Endothelial cell of umbilical vein (primary cell): ENCODE results near the gene HMG20A. TPM values are rescaled to one million over a fixed set of nuclear protein-coding genes. Genes with fewer than 3 reads are reported as not detected.

Experiments used
- BruUV-seq: library from RNA; stranded (reverse); fragments of 400-500 nt; replicated peaks from 2 replicates; lab custom pipeline; 2021; lab: Mats Ljungman, UMichigan
- CTCF ChIA-PET: fragments of 300-600, 350-600 bp; sonication (Branson Sonifier 250); formaldehyde crosslinking; loops from one replicate; lab custom pipeline; 2021; ENCODE audit warnings: antibody characterized with exemption, inconsistent platforms; lab: Charles Lee
- POLR2A ChIA-PET: fragments of 300-600, 350-600 bp; sonication (Branson Sonifier 250); formaldehyde crosslinking; loops from one replicate; lab custom pipeline; 2021; ENCODE audit warnings: antibody characterized with exemption, inconsistent platforms; lab: Charles Lee
- DNase-seq: peaks from one replicate; pipeline ENCODE4 v3.0.0-alpha.2; 2011; ENCODE audit warnings: low read depth, low spot score
- FAIRE-seq: peaks from 2 replicates; lab custom pipeline; 2011; peaks lifted over from hg19 to GRCh38; lab: Jason Lieb, UNC
- H2AFZ ChIP-seq: 2 replicates; pipeline ENCODE4 v1.6.0; 2012; ENCODE audit warnings: low read depth, low read length, control low read depth, inconsistent platforms
- H3K27ac ChIP-seq: 2 replicates; pipeline ENCODE4 v1.5.1; 2011; ENCODE audit warnings: low read depth, mild to moderate bottlenecking, control low read depth, low read length, moderate library complexity; ENCODE audit not compliant: insufficient read depth
- H3K27me3 ChIP-seq, 2 experiments: 2 replicates each; pipeline versions ENCODE4 v1.6.0 to v1.6.1; 2011; ENCODE audit warnings: low read length in 2 of 2, mixed read lengths in 1 of 2; ENCODE audit not compliant: control insufficient read depth in 2 of 2, insufficient read depth in 2 of 2
- H3K36me3 ChIP-seq, 2 experiments: 2 replicates in 1 of 2; 3 replicates in 1 of 2; pipeline ENCODE4 v1.5.1; 2011; ENCODE audit warnings: low read length in 2 of 2, mild to moderate bottlenecking in 1 of 2, moderate library complexity in 1 of 2; ENCODE audit not compliant: control insufficient read depth in 2 of 2, insufficient read depth in 2 of 2; ENCODE audit errors: extremely low read depth in 1 of 2
- H3K4me1 ChIP-seq: 3 replicates; pipeline ENCODE4 v1.5.1; 2011; ENCODE audit warnings: mild to moderate bottlenecking, low read length; ENCODE audit not compliant: control insufficient read depth, insufficient read depth; ENCODE audit errors: extremely low read depth
- H3K4me2 ChIP-seq: 2 replicates; pipeline ENCODE4 v1.6.1; 2011; ENCODE audit warnings: low read length, control low read depth, mixed read lengths; ENCODE audit not compliant: insufficient read depth
- H3K4me3 ChIP-seq, 3 experiments: fragments of 200-600 bp in 1 of 3; sonication (generic), shearing (Covaris generic) in 1 of 3; replicated peaks in 1 of 3; 2 replicates each; pipeline ENCODE4 v1.5.1; 2011 to 2016; ENCODE audit warnings: control low read depth in 3 of 3, low read length in 3 of 3, mild to moderate bottlenecking in 2 of 3, inconsistent platforms in 1 of 3, low read depth in 1 of 3, moderate library complexity in 1 of 3; ENCODE audit not compliant: insufficient read depth in 1 of 3
- H3K79me2 ChIP-seq: 2 replicates; pipeline ENCODE4 v1.6.0; 2012; ENCODE audit warnings: low read length, inconsistent platforms; ENCODE audit not compliant: control insufficient read depth, insufficient read depth
- H3K9ac ChIP-seq: replicated peaks from 2 replicates; pipeline ENCODE3; 2011; ENCODE audit warnings: low read length, control low read depth; ENCODE audit not compliant: insufficient read depth; ENCODE audit errors: extremely low read depth
- H3K9me1 ChIP-seq: replicated peaks from 3 replicates; pipeline ENCODE4 v1.6.0; 2011; ENCODE audit warnings: mild to moderate bottlenecking, low read length; ENCODE audit not compliant: control insufficient read depth, insufficient read depth; ENCODE audit errors: extremely low read depth
- H3K9me3 ChIP-seq: replicated peaks from 2 replicates; pipeline ENCODE4 v1.5.1; 2012; ENCODE audit warnings: low read length, inconsistent platforms; ENCODE audit not compliant: control insufficient read depth, insufficient read depth
- H4K20me1 ChIP-seq: replicated peaks from 2 replicates; pipeline ENCODE3; 2011; ENCODE audit warnings: mild to moderate bottlenecking, low read length; ENCODE audit not compliant: control insufficient read depth, insufficient read depth; ENCODE audit errors: extremely low read depth
- CTCF ChIP-seq, 2 donors: IDR thresholded peaks; 1 replicate in 1 of 2; 2 replicates in 1 of 2; pipeline ENCODE4 v1.5.1; 2011; ENCODE audit warnings: low read length in 2 of 2, mild to moderate bottlenecking in 2 of 2, moderate library complexity in 2 of 2, control low read depth in 1 of 2, inconsistent platforms in 1 of 2, low read depth in 1 of 2; ENCODE audit not compliant: insufficient read depth in 1 of 2; ENCODE audit errors: extremely low read depth in 1 of 2
- EZH2 ChIP-seq: IDR thresholded peaks from 2 replicates; pipeline ENCODE4 v1.6.1; 2012; ENCODE audit warnings: borderline replicate concordance, low read depth, mild to moderate bottlenecking, moderate library complexity, low read length, inconsistent platforms; ENCODE audit not compliant: severe bottlenecking
- FOS ChIP-seq: IDR thresholded peaks from 2 replicates; pipeline ENCODE4 v1.6.1; 2011; ENCODE audit warnings: mild to moderate bottlenecking, low read length, moderate library complexity, borderline replicate concordance; ENCODE audit not compliant: insufficient read depth
- GATA2 ChIP-seq: IDR thresholded peaks from 2 replicates; pipeline ENCODE4 v1.7.0; 2011; ENCODE audit warnings: low read depth, mild to moderate bottlenecking, moderate library complexity, mixed read lengths, low read length; ENCODE audit not compliant: insufficient read length, insufficient read depth
- JUN ChIP-seq: IDR thresholded peaks from 2 replicates; pipeline ENCODE4 v1.6.1; 2011; ENCODE audit warnings: borderline replicate concordance, low read depth; ENCODE audit not compliant: insufficient read length, insufficient read depth
- MYC ChIP-seq: IDR thresholded peaks from one replicate; pipeline ENCODE4 v1.6.1; 2011; ENCODE audit warnings: mild to moderate bottlenecking, low read depth, low read length
- dilution Hi-C: fragments of 300-500 bp; cut with MboI; formaldehyde crosslinking; loops from one replicate; pipeline ENCODE4 v1.15.0; 2019; ENCODE audit warnings: low sequenced_read_pairs; ENCODE audit not compliant: extremely low pct_ligation_motif_present
- intact Hi-C: fragments of 100-400 bp; cut with micrococcal nuclease; formaldehyde crosslinking; loops from one replicate; pipeline ENCODE4 v1.10.0; 2022
- polyA plus RNA-seq, 4 experiments: library from polyadenylated mRNA; depleted of rRNA in 3 of 4; stranded (reverse) in 3 of 4; unstranded in 1 of 4; fragments of >200 nt; gene quantifications; 2 replicates each; pipeline versions ENCODE4 v1.2.1 to v1.2.3, GENCODE V29; 2011 to 2012; ENCODE audit warnings: missing spikeins in 1 of 4
- total RNA-seq: library from RNA; stranded (reverse); gene quantifications from 2 replicates; pipeline ENCODE4 v1.2.3, GENCODE V29; 2021

The HMG20A gene
- total and polyA plus RNA-seq, 2 donors (not counting 3 experiments of a cell fraction or from before 2014, with no cell fraction given): 35.8 to 44.0 TPM

GRCh38 chr15:77392762-77393470 lies 27.8 kb upstream of the HMG20A start:
- no peaks in the 10 kb centered on the region for H3K9me3 ChIP-seq
- FAIRE-seq (no peak), DNase-seq (no peak)
- no peak overlapping the region for H3K4me2 ChIP-seq
- H3K9ac ChIP-seq: no peak overlapping the region
- H3K36me3 ChIP-seq: no peaks in the 10 kb centered on the region
- peaks cover 93% of the 10 kb centered on the region for H3K79me2 ChIP-seq
- H3K9me1 ChIP-seq: no peaks in the 10 kb centered on the region
- no peak overlapping the region for H3K4me3 ChIP-seq
- H3K27ac ChIP-seq: no peak overlapping the region
- POLR2A ChIA-PET: no interaction called here
- no peak overlapping the region for H2AFZ ChIP-seq
- H3K4me1 ChIP-seq: no peaks in the 10 kb centered on the region
- CTCF ChIA-PET: interaction anchor here (1.3 kb wide), 1 partner anchor 150 kb away, joined by 3 read pairs; no protein-coding TSS in a partner anchor
- TF ChIP-seq EZH2 (no peak), MYC (no peak), GATA2 (no peak), CTCF (IDR thresholded peaks at IDR 0.05; ENCODE audit: extremely low read depth in 1 of 2, insufficient read depth in 1 of 2, low read depth in 1 of 2, low read length in 2 of 2) (no peak), JUN (no peak), FOS (no peak)
- no peaks in the 10 kb centered on the region for H3K27me3 ChIP-seq
- intact Hi-C loops (no loop called here), dilution Hi-C loops (no loop called here)
- H4K20me1 ChIP-seq: peaks cover 19% of the 10 kb centered on the region
- BruUV-seq: no TSS peak
